ENCODE data around the gene CFAP100. TPM values are rescaled to one million over a fixed set of nuclear protein-coding genes. Genes with fewer than 3 reads are reported as not detected.

The CFAP100 gene
- total RNA-seq, 1 experiment from 2014 or later = not detected

- ChIA-PET CTCF (interaction anchor here (0.6 kb wide), 1 partner anchor 347 kb away, joined by 3 read pairs; no protein-coding TSS in a partner anchor), POLR2A (ENCODE audit: unreplicated experiment) (no interaction called here)
- BruUV-seq (replicated peaks) = no TSS peak
- Histone ChIP-seq H2AFZ (no peak overlapping the region), H4K20me1 (ENCODE audit: insufficient read depth) (no peaks in the 10 kb centered on the region), H3K27ac (no peak overlapping the region), H3K27me3 (ENCODE audit: insufficient read depth, low read depth) (no peaks in the 10 kb centered on the region), H3K4me3 (no peak overlapping the region), H3K4me2 (no peak overlapping the region), H3K36me3 (ENCODE audit: low read depth) (no peaks in the 10 kb centered on the region), H3K4me1 (replicated peaks; ENCODE audit: insufficient read depth) (0 out of 2 replicates have a peak, but pooled peaks cover 11% of the 10 kb centered on the region), H3K9me3 (ENCODE audit: insufficient read depth, low read depth) (no peaks in the 10 kb centered on the region), H3F3A (ENCODE audit: insufficient read depth, low read depth) (no peaks in the 10 kb centered on the region), H3K79me2 (ENCODE audit: low read depth) (no peaks in the 10 kb centered on the region), H3K9me2 (ENCODE audit: insufficient read depth) (no peaks in the 10 kb centered on the region)
- intact Hi-C loops (cut with micrococcal nuclease; ENCODE audit: unreplicated experiment) = no loop called here
- no peak for DNase-seq
- TF ChIP-seq CTCF (conservative IDR thresholded peaks at IDR 0.05) (no peak), EZH2 (IDR thresholded peaks at IDR 0.05; ENCODE audit: low read depth) (no peak)
Observed at GRCh38 chr3:126390751-126391150, 4.0 kb upstream of the CFAP100 start.

- intact Hi-C loops (cut with micrococcal nuclease; ENCODE audit: unreplicated experiment) = no loop called here
- no peak overlapping the region for H3K4me2 ChIP-seq
- no peaks in the 10 kb centered on the region for H3K27me3 ChIP-seq (ENCODE audit: insufficient read depth, low read depth)
- H3K27ac ChIP-seq = no peak overlapping the region
- TF ChIP-seq EZH2 (IDR thresholded peaks at IDR 0.05; ENCODE audit: low read depth) (no peak), CTCF (conservative IDR thresholded peaks at IDR 0.05) (no peak)
- no peaks in the 10 kb centered on the region for H4K20me1 ChIP-seq (ENCODE audit: insufficient read depth)
- H3K79me2 ChIP-seq (ENCODE audit: low read depth) = no peaks in the 10 kb centered on the region
- H3K9me2 ChIP-seq (ENCODE audit: insufficient read depth) = no peaks in the 10 kb centered on the region
- ChIA-PET CTCF (interaction anchor here (0.6 kb wide), 1 partner anchor 348 kb away, joined by 3 read pairs; no protein-coding TSS in a partner anchor), POLR2A (ENCODE audit: unreplicated experiment) (no interaction called here)
- BruUV-seq (replicated peaks) = no TSS peak
- no peaks in the 10 kb centered on the region for H3K36me3 ChIP-seq (ENCODE audit: low read depth)
- H3F3A ChIP-seq (ENCODE audit: insufficient read depth, low read depth) = no peaks in the 10 kb centered on the region
- H2AFZ ChIP-seq = no peak overlapping the region
- DNase-seq = no peak
- H3K4me1 ChIP-seq (replicated peaks; ENCODE audit: insufficient read depth) = 0 out of 2 replicates have a peak, but pooled peaks cover 11% of the 10 kb centered on the region
- H3K9me3 ChIP-seq (ENCODE audit: insufficient read depth, low read depth) = no peaks in the 10 kb centered on the region
- no peak overlapping the region for H3K4me3 ChIP-seq
Observed at GRCh38 chr3:126391631-126392030, 3.1 kb upstream of the CFAP100 start.

- Histone ChIP-seq H3F3A (ENCODE audit: insufficient read depth, low read depth) (no peaks in the 10 kb centered on the region), H3K4me1 (replicated peaks; ENCODE audit: insufficient read depth) (0 out of 2 replicates have a peak, but pooled peaks cover 11% of the 10 kb centered on the region), H3K9me3 (ENCODE audit: insufficient read depth, low read depth) (no peaks in the 10 kb centered on the region), H3K79me2 (ENCODE audit: low read depth) (no peaks in the 10 kb centered on the region), H4K20me1 (ENCODE audit: insufficient read depth) (no peaks in the 10 kb centered on the region), H3K4me2 (no peak overlapping the region), H3K27me3 (ENCODE audit: insufficient read depth, low read depth) (no peaks in the 10 kb centered on the region), H3K27ac (no peak overlapping the region), H3K9me2 (ENCODE audit: insufficient read depth) (no peaks in the 10 kb centered on the region), H3K4me3 (no peak overlapping the region), H3K36me3 (ENCODE audit: low read depth) (no peaks in the 10 kb centered on the region), H2AFZ (no peak overlapping the region)
- no peak for DNase-seq
- POLR2A ChIA-PET (ENCODE audit: unreplicated experiment) = no interaction called here
- TF ChIP-seq EZH2 (IDR thresholded peaks at IDR 0.05; ENCODE audit: low read depth) (no peak), CTCF (conservative IDR thresholded peaks at IDR 0.05) (no peak)
- CTCF ChIA-PET = interaction anchor here (0.6 to 1.5 kb wide), 2 partner anchors 80 to 292 kb away, joined by 4 to 7 read pairs; no protein-coding TSS in a partner anchor
- BruUV-seq (replicated peaks) = no TSS peak
- intact Hi-C loops (cut with micrococcal nuclease; ENCODE audit: unreplicated experiment) = no loop called here
Observed at GRCh38 chr3:126392246-126392645, 2.5 kb upstream of the CFAP100 start.

All from PC-9 (cell line).